Measurements from ENCODE around the gene MTA2.
"Not testable (repeated sequence)": the region's sequence is repeated elsewhere in the genome, so short reads cannot be mapped to it uniquely, and the experiment has no call there.

The MTA2 gene

GRCh38 chr11:62644220-62644619 lies 42.6 kb upstream of the MTA2 start:
- Histone ChIP-seq H3K27ac (ENCODE audit: insufficient read depth, low read depth, low read length, poor library complexity, severe bottlenecking) (no peak overlapping the region), H3K9me3 (ENCODE audit: control insufficient read depth, low read length) (no peaks in the 10 kb centered on the region), H3K4me3 (ENCODE audit: insufficient read depth, low read depth, low read length) (no peak overlapping the region), H3K4me1 (ENCODE audit: control insufficient read depth, insufficient read depth, low read length) (no peaks in the 10 kb centered on the region), H3K27me3 (ENCODE audit: control insufficient read depth, insufficient read depth, low read length, poor library complexity, severe bottlenecking) (no peaks in the 10 kb centered on the region), H3K36me3 (ENCODE audit: control insufficient read depth, insufficient read depth, low read length) (peaks cover 11% of the 10 kb centered on the region)
- WGBS, 2 experiments = 94 to 96% methylated on average over 8 of the region's 8 CpGs

DNA sequence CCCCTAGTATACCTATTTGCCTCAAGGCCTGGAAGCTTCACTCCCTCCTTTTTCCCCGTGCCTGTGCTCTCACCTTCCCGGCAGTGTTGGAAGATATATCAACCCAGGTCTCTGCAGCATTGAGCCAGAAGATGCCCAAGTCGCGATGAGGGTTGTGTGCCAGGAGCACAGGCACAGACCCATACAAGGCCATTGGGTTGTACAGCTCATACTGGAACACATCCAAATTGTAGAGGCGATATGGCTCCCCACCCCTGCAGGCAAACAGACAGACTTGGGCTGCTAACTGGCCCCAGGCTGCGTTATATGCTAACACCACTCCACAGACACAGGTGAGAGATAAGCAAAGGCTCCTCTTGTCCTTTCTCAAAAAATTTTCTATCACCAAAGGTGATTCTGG lies 30.8 kb upstream of the MTA2 start:
- Histone ChIP-seq H3K36me3 (ENCODE audit: control insufficient read depth, insufficient read depth, low read length) (peaks cover 79% of the 10 kb centered on the region), H3K9me3 (ENCODE audit: control insufficient read depth, low read length) (no peaks in the 10 kb centered on the region), H3K27me3 (ENCODE audit: control insufficient read depth, insufficient read depth, low read length, poor library complexity, severe bottlenecking) (no peaks in the 10 kb centered on the region), H3K4me3 (ENCODE audit: insufficient read depth, low read depth, low read length) (no peak overlapping the region), H3K4me1 (ENCODE audit: control insufficient read depth, insufficient read depth, low read length) (no peaks in the 10 kb centered on the region), H3K27ac (ENCODE audit: insufficient read depth, low read depth, low read length, poor library complexity, severe bottlenecking) (no peak overlapping the region)
- 95 to 96% methylated on average over 6 of the region's 6 CpGs for WGBS, 2 experiments

GRCh38 chr11:62627713-62628112 lies 26.0 kb upstream of the MTA2 start:
- WGBS, 2 experiments = 91 to 92% methylated on average over 3 of the region's 3 CpGs
- H3K36me3 ChIP-seq (ENCODE audit: control insufficient read depth, insufficient read depth, low read length) = peaks cover 63% of the 10 kb centered on the region
- H3K9me3 ChIP-seq (ENCODE audit: control insufficient read depth, low read length) = no peaks in the 10 kb centered on the region

GRCh38 chr11:62622476-62623089 lies 20.9 kb upstream of the MTA2 start:
- H3K4me1 ChIP-seq (ENCODE audit: control insufficient read depth, insufficient read depth, low read length) = peaks cover 10% of the 10 kb centered on the region
- no peak overlapping the region for H3K4me3 ChIP-seq (ENCODE audit: insufficient read depth, low read depth, low read length)
- peak overlapping the region; percentile 66 for H3K27ac ChIP-seq (ENCODE audit: insufficient read depth, low read depth, low read length, poor library complexity, severe bottlenecking)
- H3K9me3 ChIP-seq (ENCODE audit: control insufficient read depth, low read length) = no peaks in the 10 kb centered on the region
- WGBS, 2 experiments = 90 to 92% methylated on average over 6 to 7 of the region's 7 CpGs
- no peaks in the 10 kb centered on the region for H3K27me3 ChIP-seq (ENCODE audit: control insufficient read depth, insufficient read depth, low read length, poor library complexity, severe bottlenecking)
- H3K36me3 ChIP-seq (ENCODE audit: control insufficient read depth, insufficient read depth, low read length) = peaks cover 19% of the 10 kb centered on the region

More at GRCh38 chr11:62627713-62628112, 26.0 kb upstream of the MTA2 start:
- no peaks in the 10 kb centered on the region for H3K27me3 ChIP-seq (ENCODE audit: control insufficient read depth, insufficient read depth, low read length, poor library complexity, severe bottlenecking)
- no peak overlapping the region for H3K27ac ChIP-seq (ENCODE audit: insufficient read depth, low read depth, low read length, poor library complexity, severe bottlenecking)
- no peaks in the 10 kb centered on the region for H3K4me1 ChIP-seq (ENCODE audit: control insufficient read depth, insufficient read depth, low read length)
- H3K4me3 ChIP-seq (ENCODE audit: insufficient read depth, low read depth, low read length) = no peak overlapping the region

GRCh38 chr11:62621567-62622470 lies 20.2 kb upstream of the MTA2 start, which contains the start of gene B3GAT3:
TSS of gene B3GAT3 (minus strand) at chr11:62621986. CDS start at chr11:62621947, 39 bp downstream.
- peaks cover 13% of the 10 kb centered on the region for H3K36me3 ChIP-seq (ENCODE audit: control insufficient read depth, insufficient read depth, low read length)
- H3K9me3 ChIP-seq (ENCODE audit: control insufficient read depth, low read length) = no peaks in the 10 kb centered on the region
- WGBS, 2 experiments = 2 to 3% methylated on average over 77 of the region's 77 CpGs
- peaks cover 10% of the 10 kb centered on the region for H3K4me1 ChIP-seq (ENCODE audit: control insufficient read depth, insufficient read depth, low read length)
- H3K4me3 ChIP-seq (ENCODE audit: insufficient read depth, low read depth, low read length) = peak within 1 kb of the TSS; percentile 69
- no peaks in the 10 kb centered on the region for H3K27me3 ChIP-seq (ENCODE audit: control insufficient read depth, insufficient read depth, low read length, poor library complexity, severe bottlenecking)
- peak within 1 kb of the TSS; percentile 66 for H3K27ac ChIP-seq (ENCODE audit: insufficient read depth, low read depth, low read length, poor library complexity, severe bottlenecking)

DNA sequence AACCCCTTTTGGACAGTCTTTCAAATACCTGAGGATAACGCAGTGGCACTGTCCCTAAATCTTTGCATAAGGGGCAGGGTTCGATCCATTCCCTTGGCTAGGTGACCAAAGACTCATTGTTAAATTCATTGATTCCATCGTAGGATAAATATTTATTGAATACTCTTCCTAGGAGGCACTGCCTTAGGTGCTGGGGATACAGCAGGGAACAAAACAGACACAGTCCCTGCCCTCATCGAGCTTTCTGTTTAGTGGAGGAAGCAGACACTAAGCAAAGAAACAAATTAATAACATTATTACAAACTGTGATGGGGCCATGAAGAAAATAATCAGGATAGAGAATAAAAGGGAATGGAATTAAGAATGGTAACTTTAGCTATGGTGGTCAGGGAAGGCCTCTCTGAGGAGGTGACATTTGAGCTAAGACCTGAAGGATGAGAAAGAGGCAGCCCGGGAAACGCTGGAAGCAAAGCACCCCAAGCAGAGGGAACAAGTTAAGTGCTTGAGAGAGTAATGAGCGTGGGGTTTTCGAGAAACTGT lies 19.4 kb upstream of the MTA2 start:
- H3K27me3 ChIP-seq (ENCODE audit: control insufficient read depth, insufficient read depth, low read length, poor library complexity, severe bottlenecking) = no peaks in the 10 kb centered on the region
- H3K9me3 ChIP-seq (ENCODE audit: control insufficient read depth, low read length) = no peaks in the 10 kb centered on the region
- 35 to 44% methylated on average over 7 to 8 of the region's 8 CpGs for WGBS, 2 experiments
- H3K4me1 ChIP-seq (ENCODE audit: control insufficient read depth, insufficient read depth, low read length) = peaks cover 10% of the 10 kb centered on the region
- peaks cover 7% of the 10 kb centered on the region for H3K36me3 ChIP-seq (ENCODE audit: control insufficient read depth, insufficient read depth, low read length)
- H3K27ac ChIP-seq (ENCODE audit: insufficient read depth, low read depth, low read length, poor library complexity, severe bottlenecking) = peak overlapping the region; percentile 65
- peak overlapping the region; percentile 69 for H3K4me3 ChIP-seq (ENCODE audit: insufficient read depth, low read depth, low read length)

DNA sequence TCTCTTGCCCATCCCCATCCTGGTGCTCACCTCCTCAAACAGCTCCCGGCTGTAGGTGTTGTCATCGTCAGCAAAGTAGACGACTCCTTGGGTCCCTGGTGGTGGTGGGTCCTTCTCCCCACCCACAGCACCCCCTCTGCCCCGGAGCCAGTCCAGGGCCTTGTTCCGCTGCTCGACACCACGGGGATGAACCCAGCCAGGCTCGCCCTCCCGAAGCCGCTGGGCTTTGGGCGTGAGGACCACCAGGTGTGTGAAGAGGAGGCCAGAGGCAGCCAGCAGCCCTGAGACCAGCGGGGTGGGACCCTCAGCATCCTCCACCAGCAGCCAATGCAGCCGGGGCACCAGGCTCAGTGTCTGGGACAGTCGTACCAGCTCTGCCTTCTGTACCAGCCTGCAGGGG lies 15.3 kb upstream of the MTA2 start:
- H3K4me3 ChIP-seq (ENCODE audit: insufficient read depth, low read depth, low read length); H3K36me3 ChIP-seq (ENCODE audit: control insufficient read depth, insufficient read depth, low read length); H3K27me3 ChIP-seq (ENCODE audit: control insufficient read depth, insufficient read depth, low read length, poor library complexity, severe bottlenecking); H3K27ac ChIP-seq (ENCODE audit: insufficient read depth, low read depth, low read length, poor library complexity, severe bottlenecking); H3K9me3 ChIP-seq (ENCODE audit: control insufficient read depth, low read length); H3K4me1 ChIP-seq (ENCODE audit: control insufficient read depth, insufficient read depth, low read length): not testable (repeated sequence)
- 95 to 98% methylated on average over 14 of the region's 14 CpGs for WGBS, 2 experiments

DNA sequence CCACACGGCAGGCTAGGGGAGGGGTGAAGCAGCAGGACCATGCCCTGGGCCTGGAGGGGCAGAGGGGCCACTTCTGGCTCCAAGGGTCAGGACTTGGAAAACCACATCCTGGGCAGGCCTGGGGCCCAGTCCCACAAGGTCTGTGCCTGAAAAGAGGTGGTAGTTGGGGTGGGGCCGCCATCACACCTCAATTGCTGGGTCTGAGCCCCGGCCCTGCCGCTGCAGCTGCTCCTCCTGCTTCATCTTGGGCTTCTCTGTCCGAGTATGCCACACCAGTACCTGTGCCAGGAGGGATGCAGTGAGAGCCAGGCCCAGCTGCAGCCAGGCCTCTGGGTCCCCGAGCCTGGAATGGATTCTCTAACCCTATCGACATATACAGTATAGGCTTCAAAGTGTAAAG lies 13.9 kb upstream of the MTA2 start:
- no peak overlapping the region for H3K27ac ChIP-seq (ENCODE audit: insufficient read depth, low read depth, low read length, poor library complexity, severe bottlenecking)
- H3K4me3 ChIP-seq (ENCODE audit: insufficient read depth, low read depth, low read length) = no peak overlapping the region
- H3K36me3 ChIP-seq (ENCODE audit: control insufficient read depth, insufficient read depth, low read length) = no peaks in the 10 kb centered on the region
- no peaks in the 10 kb centered on the region for H3K9me3 ChIP-seq (ENCODE audit: control insufficient read depth, low read length)
- peaks cover 6% of the 10 kb centered on the region for H3K27me3 ChIP-seq (ENCODE audit: control insufficient read depth, insufficient read depth, low read length, poor library complexity, severe bottlenecking)
- WGBS, 2 experiments = 92 to 97% methylated on average over 7 of the region's 7 CpGs
- H3K4me1 ChIP-seq (ENCODE audit: control insufficient read depth, insufficient read depth, low read length) = peaks cover 14% of the 10 kb centered on the region

DNA sequence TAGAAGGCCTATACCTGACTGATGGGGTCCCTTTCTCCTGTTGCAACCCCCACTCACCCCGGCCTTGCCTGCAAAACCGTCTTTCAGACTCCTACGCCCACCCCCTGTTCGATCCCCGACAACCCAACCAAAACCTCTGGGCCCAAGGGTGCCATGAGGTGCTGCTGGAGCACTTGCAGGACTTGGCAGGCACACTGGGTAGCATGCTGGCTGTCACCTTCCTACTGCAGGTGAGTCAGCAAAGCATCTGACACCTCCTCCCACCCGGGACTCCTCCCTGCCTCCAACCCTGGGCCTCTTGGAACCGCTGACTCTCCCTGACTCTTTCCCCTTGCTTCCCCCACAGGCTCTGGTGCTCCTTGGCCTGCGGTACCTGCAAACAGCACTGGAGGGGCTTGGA lies 12.6 kb upstream of the MTA2 start:
- H3K4me3 ChIP-seq (ENCODE audit: insufficient read depth, low read depth, low read length) = no peak overlapping the region
- H3K4me1 ChIP-seq (ENCODE audit: control insufficient read depth, insufficient read depth, low read length) = peaks cover 11% of the 10 kb centered on the region
- H3K36me3 ChIP-seq (ENCODE audit: control insufficient read depth, insufficient read depth, low read length) = no peaks in the 10 kb centered on the region
- H3K27me3 ChIP-seq (ENCODE audit: control insufficient read depth, insufficient read depth, low read length, poor library complexity, severe bottlenecking) = peaks cover 6% of the 10 kb centered on the region
- WGBS, 2 experiments = 84 to 86% methylated on average over 8 of the region's 8 CpGs
- H3K9me3 ChIP-seq (ENCODE audit: control insufficient read depth, low read length) = no peaks in the 10 kb centered on the region
- no peak overlapping the region for H3K27ac ChIP-seq (ENCODE audit: insufficient read depth, low read depth, low read length, poor library complexity, severe bottlenecking)

DNA sequence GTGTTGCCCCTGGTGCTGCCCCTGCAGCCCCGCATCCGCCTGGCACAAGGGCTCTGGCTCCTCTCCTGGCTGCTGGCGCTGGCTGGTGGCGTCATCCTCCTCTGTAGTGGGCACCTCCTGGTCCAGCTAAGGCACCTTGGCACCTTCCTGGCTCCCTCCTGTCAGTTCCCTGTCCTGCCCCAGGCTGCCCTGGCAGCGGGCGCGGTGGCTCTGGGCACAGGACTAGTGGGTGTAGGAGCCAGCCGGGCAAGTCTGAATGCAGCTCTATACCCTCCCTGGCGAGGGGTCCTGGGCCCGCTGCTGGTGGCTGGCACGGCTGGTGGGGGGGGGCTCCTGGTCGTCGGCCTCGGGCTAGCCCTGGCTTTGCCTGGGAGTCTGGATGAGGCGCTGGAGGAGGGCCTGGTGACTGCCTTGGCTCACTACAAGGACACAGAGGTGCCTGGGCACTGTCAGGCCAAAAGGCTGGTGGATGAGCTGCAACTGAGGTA lies 11.7 kb upstream of the MTA2 start:
- Histone ChIP-seq H3K4me1 (ENCODE audit: control insufficient read depth, insufficient read depth, low read length) (peaks cover 11% of the 10 kb centered on the region), H3K27me3 (ENCODE audit: control insufficient read depth, insufficient read depth, low read length, poor library complexity, severe bottlenecking) (peaks cover 6% of the 10 kb centered on the region), H3K36me3 (ENCODE audit: control insufficient read depth, insufficient read depth, low read length) (no peaks in the 10 kb centered on the region), H3K9me3 (ENCODE audit: control insufficient read depth, low read length) (no peaks in the 10 kb centered on the region), H3K4me3 (ENCODE audit: insufficient read depth, low read depth, low read length) (no peak overlapping the region), H3K27ac (ENCODE audit: insufficient read depth, low read depth, low read length, poor library complexity, severe bottlenecking) (peak overlapping the region; percentile 3)
- WGBS, 2 experiments = 88% methylated on average over 15 of the region's 15 CpGs
